SIG-M5 treated with dmso at 0.1 percent for 504 hours (cell line): ENCODE data around the gene EPB41L1.

Experiments
- DNase-seq: peaks from one replicate; lab custom pipeline; 2025; ENCODE audit not compliant: unreplicated experiment; lab: John Stamatoyannopoulos, UW

Gene EPB41L1

GRCh38 chr20:36218380-36219064, 64.0 kb downstream of the EPB41L1 start:
- no peak for DNase-seq

DNA sequence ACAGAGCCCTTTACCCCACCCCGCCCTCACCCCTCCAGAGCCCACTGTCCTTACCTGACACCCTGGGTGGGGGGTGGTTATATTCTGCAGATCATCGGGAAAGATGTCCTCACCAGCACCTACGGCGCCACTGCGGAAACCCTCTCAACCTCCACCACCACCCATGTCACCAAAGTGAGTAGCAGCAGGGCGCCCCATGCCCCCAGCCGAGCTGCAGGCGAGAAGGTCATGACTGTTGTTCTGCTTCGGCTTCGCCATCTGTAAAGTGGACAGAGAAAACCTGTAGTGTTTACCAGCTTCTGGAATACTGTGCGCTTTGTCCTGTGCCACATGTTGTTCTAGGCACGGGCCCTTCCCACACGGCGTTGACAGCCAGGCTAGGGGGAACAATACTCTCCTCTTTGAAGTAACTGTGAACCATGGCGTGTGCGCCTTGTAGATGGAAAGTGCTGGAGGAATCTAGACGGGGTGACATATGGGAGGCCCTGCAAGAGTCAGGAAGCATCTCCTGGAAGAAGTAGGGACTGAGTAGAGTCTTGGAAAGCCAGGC, 65.2 kb downstream of the EPB41L1 start:
- no peak for DNase-seq

DNA sequence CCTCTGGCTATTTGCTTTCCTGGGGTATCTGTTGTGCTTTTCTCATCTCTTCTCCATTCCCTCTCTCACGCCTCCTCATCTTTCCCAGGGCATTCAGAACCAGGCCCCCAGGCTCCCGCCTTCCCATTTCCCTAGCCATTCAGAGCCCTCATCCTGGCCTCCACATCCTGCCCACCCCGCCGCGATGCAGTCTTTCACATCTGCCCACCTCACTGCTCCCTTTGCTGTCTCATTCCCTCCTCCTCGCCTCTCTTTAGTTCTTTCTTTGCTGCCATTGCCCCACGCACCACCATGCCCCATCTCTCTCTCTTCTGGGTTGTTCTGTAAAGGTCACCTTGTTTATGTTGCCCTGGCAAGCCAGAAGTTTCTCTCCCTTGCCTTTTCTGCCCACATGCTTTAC, 71.1 kb downstream of the EPB41L1 start:
- DNase-seq: no peak

- no peak for DNase-seq
Observed at GRCh38 chr20:36228770-36229169, 74.2 kb downstream of the EPB41L1 start.

GRCh38 chr20:36230019-36230418, 75.5 kb downstream of the EPB41L1 start:
- no peak for DNase-seq

DNA sequence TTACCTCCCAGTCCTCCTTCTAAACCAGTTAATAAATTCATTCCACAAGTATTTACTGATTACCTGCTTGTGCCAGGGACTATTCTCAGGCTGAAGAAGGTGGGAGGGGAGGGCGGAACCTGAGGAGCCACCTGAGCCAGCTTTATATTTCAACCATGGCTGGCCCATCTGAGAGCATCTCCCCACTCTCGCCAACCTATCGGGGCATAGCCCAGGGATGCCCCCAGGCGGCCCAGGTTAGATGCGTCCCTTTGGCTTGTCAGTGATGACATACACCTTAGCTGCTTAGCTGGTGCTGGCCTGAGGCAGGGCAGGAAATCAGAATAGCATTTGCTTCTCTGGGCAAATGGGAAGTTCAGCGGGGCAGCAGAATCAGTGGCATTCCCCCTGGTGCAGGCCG, 76.8 kb downstream of the EPB41L1 start:
- DNase-seq: no peak

- no peak for DNase-seq
Observed at GRCh38 chr20:36234771-36235320, 80.3 kb downstream of the EPB41L1 start.

DNA sequence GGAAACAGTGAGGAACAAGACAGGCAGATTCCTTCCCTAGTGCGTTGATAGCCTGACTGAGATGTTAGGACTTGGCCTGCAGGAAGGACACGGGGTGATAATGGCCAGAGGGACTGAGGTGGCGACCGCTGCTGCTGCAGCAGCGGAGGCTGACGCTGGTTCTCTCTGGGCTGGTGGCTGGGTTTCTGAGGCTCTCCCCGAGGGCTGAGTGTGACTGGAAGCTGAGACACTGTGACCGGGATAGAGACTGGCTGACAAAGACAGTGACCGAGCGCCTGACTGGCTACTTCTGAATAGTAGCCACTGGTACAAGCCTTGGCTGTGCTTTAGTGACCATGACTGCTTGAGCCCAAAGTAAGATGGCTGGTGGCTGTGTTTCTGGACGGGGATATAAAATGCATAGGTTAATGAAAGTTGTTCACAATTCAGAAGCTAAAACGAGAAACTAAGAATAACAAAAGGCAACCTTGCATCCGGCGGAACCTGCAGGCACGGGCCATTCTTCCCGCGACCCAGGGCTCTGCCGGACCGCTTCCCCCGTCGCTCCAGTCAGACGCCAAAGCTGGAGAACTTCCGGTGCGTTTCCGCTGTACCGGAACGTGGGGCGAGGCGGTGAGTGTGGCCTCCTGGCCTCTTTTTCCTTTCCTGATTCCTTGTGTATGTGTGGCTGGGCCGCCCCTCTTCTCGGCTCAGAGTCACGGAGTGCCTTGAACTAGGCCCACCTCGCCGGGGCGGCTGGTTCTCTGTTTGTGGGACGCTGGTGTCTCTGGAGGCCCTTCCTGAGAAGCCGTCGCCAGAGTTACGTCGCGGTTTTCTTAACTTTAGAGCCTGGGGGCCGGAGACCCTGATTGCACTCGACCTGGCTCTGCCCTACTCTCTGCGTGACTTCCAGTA, 81.6 kb downstream of the EPB41L1 start, which contains the start of gene AAR2:
Gene AAR2, plus strand, starts transcription at position 587 of the 894 bp plus-strand sequence. CDS start 3,391 bp downstream, outside the sequence.
- DNase-seq: peak; percentile 86

DNA sequence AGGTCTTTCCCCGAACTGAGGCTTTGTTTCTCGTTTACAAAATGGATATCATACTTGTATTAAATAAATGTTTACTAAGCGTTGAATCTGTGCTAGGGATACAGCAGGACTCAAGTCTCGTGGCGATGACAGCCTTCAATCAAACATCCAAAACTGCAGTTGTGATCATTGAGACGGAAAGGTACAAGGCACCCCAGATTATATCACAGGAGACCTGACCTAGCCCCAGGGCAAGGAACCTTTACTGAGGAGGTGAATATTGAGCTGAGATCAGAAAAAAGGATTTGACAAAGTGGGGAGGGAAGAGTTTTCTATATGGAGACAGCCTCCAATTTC, 82.2 kb downstream of the EPB41L1 start:
- DNase-seq: no peak

DNA sequence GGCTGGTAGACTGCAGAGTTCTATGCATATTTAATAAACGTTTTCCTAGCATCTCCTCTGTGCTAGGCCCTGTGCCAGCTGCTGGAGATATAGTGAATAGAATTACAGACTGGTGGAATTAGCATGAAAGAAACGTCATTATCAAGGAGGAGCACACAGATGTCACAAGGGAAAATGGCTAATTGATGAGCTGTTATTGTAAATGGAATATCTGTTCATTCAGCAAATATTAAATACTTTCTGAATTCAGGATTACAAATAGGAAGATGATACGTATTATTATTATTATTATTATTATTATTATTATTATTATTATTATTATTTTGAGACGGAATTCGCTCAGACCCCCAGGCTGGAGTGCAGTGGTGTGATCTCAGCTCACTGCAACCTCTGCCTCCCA, 82.9 kb downstream of the EPB41L1 start:
- no peak for DNase-seq

DNA sequence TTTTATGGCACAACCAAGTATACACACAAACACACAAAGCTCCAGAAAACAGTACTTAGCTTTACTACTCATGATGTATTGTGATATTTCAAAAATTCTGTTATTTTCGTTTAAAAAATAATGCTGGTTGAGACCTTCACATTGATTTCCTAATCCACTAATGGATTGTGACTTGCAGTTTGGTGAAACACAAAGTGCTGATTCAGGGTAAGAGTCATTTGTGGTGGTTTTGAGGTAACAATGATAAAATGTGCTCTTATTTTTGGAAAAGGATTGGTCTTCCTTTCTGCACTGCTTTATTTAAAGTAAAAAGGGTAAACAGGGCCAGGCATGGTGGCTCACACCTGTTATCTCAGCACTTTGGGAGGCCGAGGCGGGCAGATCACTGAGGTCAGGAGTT, 83.6 kb downstream of the EPB41L1 start:
- no peak for DNase-seq

DNA sequence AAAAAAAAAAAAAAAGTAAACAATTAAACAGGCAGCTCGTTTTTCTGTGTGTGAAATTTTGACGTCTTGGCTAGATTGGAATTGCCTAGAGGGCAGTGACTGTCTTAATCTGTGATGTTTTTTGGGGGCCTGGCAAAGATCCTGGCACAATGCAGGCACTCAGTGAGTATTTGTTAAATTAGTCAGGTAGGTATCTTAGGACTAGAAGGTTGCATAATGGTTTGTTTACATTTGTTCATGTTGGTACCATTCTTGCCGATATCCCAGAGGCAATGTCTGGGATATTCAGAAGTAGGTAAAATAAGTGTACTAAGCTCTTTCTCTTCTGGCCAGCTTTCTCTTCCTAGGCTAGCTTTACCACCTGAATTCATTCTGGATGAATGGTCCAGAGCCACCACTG, 84.2 kb downstream of the EPB41L1 start:
- DNase-seq: no peak

- no peak for DNase-seq
Observed at GRCh38 chr20:36240076-36240475, 85.5 kb downstream of the EPB41L1 start.

DNA sequence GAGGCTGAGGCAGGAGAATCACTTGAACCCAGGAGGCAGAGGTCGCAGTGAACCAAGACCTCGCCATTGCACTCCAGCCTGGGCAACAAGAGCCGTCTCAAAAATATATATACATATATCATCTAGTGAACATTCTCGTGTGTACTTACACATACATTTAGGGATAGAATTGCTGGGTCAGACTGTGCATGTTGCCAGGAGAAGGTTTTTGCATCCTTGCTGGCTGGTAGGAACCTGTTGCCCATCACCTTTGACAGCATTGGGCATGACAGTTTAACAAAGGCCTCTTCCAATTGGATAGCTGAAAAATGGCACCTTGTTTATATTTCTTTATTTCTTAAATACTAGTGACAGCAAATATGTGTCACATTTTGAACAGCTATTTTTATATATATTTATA, 87.1 kb downstream of the EPB41L1 start:
- DNase-seq: no peak

- DNase-seq: no peak
Observed at GRCh38 chr20:36243726-36244125, 89.2 kb downstream of the EPB41L1 start.

DNA sequence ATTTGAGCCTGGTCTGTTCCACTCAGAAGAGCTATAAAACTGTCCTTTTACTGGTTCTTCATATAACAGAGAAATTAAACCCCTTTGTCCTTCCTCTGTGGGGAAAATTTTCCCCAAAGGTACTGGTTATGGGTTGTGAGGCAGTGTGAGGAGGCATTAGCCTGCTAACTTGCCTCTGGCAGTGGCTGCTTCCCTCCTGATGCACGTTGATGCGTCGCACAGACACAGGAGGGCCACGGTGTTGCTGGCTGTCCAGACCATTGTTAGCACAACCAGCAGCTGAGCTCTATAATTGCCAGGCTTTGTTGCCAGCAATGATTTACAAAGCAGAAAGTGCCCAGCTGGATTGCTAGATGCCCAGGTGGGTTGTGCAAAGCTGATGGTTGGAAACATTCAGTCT, 91.9 kb downstream of the EPB41L1 start:
- no peak for DNase-seq

DNA sequence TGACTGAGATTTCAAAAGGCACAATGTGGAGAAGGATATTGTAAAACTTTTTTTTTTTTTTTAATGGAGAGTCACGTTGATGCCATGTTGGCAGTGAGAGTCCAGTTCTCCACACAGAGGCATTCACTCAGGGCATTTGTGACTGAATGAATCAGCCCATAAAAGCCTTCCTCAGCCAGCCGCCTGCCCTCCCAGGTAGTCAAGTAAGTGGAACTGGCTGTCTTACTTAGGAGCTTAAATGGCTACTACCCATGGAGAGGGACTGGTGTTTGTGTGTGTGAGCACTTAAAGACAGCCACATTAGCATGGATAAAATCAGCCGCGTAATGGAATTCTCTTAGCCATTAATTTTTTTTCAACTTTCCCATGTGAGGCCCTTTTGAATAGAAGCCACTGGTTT, 94.3 kb downstream of the EPB41L1 start:
- no peak for DNase-seq

GRCh38 chr20:36249450-36249849, 94.9 kb downstream of the EPB41L1 start:
- no peak for DNase-seq

DNA sequence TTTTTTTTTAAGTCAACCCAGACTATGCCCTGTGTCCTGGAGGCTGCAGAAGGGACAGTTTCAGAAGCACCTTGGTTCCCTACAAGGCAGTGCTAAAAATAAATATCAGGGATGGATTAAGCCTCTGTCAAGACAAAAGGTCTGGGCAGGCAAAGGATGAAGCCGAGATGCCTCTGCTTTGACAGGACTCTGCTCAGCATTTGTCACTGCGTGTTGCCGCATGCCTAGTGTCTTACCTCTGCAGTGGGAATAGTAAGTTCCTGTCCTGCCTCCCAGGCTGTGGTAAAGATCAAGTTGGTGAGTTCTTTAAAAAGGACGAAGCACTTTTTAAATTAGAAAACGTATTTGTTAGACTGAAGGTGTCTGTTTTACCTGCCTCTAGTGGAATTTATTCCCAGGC, 96.9 kb downstream of the EPB41L1 start:
- DNase-seq: no peak

- DNase-seq: no peak
Observed at GRCh38 chr20:36252511-36252910, 98.0 kb downstream of the EPB41L1 start.

GRCh38 chr20:36253036-36253435, 98.5 kb downstream of the EPB41L1 start:
- no peak for DNase-seq

DNA sequence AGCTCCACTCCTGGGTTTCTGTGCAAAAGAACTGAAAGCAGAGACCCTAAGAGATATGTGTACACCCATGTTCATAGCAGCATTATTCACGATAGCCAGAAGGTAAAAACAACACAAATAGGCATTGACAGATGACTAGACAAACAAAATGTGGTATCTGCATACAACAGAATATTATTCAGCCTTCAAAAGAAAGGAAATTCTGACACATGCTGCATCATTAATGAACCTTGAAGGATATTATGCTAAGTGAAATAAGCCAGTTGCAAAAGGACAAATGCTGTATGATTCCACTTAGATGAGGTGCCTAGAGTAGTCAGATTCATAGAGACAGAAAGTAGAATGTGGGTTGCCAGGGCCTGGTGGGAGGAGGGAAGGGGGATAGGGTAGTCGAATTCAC, 99.5 kb downstream of the EPB41L1 start:
- no peak for DNase-seq
